GM19239 (cell line): ENCODE results near the gene BST1.

Experiments
- DNase-seq: peaks from one replicate; pipeline ENCODE4 v3.0.0; 2011; ENCODE audit warnings: low spot score; ENCODE audit not compliant: insufficient read length
- FAIRE-seq: peaks from 2 replicates; lab custom pipeline; 2011; peaks lifted over from hg19 to GRCh38; lab: Jason Lieb, UNC

Gene BST1

GRCh38 chr4:15769202-15769601, 66.3 kb downstream of the BST1 start:
- FAIRE-seq (no peak), DNase-seq (no peak)

DNA sequence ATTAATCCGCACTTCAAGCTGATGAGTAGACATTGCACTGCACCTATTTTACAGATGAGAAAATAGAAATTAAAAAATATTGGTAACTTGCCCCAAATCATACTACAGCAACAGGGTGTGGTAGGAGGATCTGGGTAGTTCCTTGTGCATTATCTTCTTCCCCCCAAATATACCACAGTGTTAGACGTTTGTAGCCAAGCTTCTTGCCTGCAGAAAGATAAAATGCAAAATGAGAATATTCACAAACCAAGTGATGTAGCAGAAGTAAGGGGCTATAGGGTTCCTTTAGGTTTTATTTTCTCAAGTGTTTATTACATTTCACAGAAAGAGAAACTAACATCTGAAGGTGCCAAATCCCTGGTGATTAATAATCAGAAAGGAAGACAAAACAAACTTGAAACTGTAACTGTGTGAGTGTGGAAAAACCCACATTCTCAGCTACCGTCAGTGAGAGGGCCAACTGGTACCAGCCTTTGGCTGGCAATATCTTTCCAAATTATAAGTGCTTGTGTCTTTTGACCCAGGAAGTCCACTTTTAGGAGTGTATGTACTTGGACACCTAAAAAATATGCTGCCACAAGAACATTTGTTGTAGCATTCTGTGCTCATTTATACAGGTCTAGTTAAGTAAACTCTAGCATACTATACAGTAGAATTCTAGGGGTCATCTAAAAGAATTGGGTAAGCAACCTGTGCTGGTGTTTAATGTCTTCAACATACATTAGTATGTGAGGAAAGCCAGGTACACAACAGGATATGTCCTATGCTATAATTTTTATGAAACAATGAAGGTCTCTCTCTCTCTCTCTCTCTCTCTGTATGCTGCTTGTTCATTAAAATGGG, 68.6 kb downstream of the BST1 start:
- DNase-seq: no peak
- FAIRE-seq: peak; percentile 94

GRCh38 chr4:15774020-15774420, 71.2 kb downstream of the BST1 start:
- peak; percentile 31 for FAIRE-seq
- DNase-seq: no peak

GRCh38 chr4:15776871-15777648, 74.2 kb downstream of the BST1 start:
- FAIRE-seq: no peak
- no peak for DNase-seq

- FAIRE-seq (no peak), DNase-seq (no peak)
Observed at GRCh38 chr4:15777697-15778288, 74.9 kb downstream of the BST1 start.

- FAIRE-seq: peak; percentile 100
- DNase-seq: no peak
Observed at GRCh38 chr4:15778289-15779241, 75.7 kb downstream of the BST1 start, which contains the start of gene CD38. Gene CD38 (plus strand): TSS chr4:15778328. CDS start chr4:15778415, 87 bp downstream.

DNA sequence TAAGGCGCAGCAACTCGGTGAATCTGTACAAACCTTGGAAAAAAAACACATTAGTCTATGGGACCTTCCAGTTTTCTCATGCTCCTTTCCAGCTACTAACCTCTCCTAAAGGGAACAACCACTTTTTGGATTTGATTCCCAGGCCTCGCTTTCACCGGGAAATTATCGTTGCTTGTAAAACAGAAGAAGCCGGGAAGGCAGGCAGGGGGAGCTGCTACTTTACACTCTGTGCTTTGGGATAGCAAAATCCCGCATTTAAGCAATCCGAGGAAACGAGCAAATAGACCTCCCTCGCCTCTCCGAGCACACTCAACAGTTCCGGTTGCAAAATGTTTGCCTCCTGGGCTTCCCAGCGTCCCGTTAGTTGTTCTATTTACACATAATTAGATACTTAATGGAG, 76.4 kb downstream of the BST1 start:
- no peak for FAIRE-seq

DNA sequence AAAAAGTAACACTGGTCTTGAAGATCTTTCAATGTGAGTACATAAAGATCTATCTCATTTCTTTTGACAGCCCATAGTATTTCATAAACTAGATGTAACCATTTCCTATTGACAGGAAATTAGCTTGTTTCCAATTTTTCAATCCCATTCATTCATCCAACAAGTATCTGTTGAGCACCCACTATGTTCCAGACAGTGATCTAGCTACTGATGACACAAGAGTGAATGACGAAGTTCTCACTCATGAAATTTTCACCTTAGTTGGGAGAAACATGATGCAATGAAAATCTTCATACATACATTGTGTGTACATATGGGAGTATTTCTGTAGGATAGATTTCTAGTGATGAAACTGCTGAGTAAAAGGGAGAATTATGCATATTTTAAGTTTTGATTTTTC, 76.9 kb downstream of the BST1 start:
- DNase-seq (no peak), FAIRE-seq (peak; percentile 45)

More for the DNA sequence above, 76.4 kb downstream of the BST1 start:
- DNase-seq: no peak

DNA sequence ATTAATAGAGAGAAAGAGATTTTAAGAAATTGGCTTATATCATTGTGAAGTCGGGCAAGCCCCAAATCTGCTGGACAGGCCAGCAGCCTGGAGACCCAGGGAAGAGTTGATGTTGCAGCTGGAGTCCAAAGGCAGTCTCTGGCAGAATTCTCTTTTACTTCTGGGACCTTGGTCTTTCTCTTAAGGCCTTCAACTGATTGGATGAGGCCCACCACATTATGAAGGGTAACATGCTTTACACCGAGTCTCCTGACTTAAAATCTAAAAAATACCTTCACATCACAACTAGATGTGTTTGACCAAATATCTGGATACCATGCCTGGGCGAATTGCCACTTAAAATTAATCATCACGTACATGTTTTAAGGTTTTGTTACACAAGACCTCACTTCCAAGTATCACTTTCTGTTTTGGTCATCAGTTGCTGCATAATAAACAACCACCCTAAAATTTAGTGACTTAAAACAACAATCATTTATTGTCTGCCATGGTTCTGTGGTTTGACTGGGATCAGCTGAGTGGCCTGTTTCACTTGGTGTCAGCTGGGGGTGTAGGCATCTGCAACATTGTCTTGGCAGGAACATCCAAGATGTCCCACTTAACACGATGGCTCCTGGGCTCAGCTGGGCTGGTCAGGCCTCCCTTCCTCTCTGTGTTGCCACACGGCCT, 78.7 kb downstream of the BST1 start:
- FAIRE-seq (peak; percentile 97), DNase-seq (no peak)
